Endothelial cell of umbilical vein (primary cell): Measurements from ENCODE around the gene ZNF768.

Experiments
- EZH2 ChIP-seq: IDR thresholded peaks from 2 replicates; pipeline ENCODE4 v1.6.1; 2012; ENCODE audit warnings: borderline replicate concordance, low read depth, mild to moderate bottlenecking, moderate library complexity, low read length, inconsistent platforms; ENCODE audit not compliant: severe bottlenecking
- GATA2 ChIP-seq: IDR thresholded peaks from 2 replicates; pipeline ENCODE4 v1.7.0; 2011; ENCODE audit warnings: low read depth, mild to moderate bottlenecking, moderate library complexity, mixed read lengths, low read length; ENCODE audit not compliant: insufficient read length, insufficient read depth
- JUN ChIP-seq: IDR thresholded peaks from 2 replicates; pipeline ENCODE4 v1.6.1; 2011; ENCODE audit warnings: borderline replicate concordance, low read depth; ENCODE audit not compliant: insufficient read length, insufficient read depth
- MYC ChIP-seq: IDR thresholded peaks from one replicate; pipeline ENCODE4 v1.6.1; 2011; ENCODE audit warnings: mild to moderate bottlenecking, low read depth, low read length
- POLR2A ChIP-seq: IDR thresholded peaks from 2 replicates; pipeline ENCODE4 v1.6.1; 2012; ENCODE audit warnings: low read depth, mild to moderate bottlenecking, control low read depth, low read length
- POLR2AphosphoS5 ChIP-seq: IDR thresholded peaks from 2 replicates; pipeline ENCODE4 v1.6.1; 2012; ENCODE audit warnings: low read depth, mild to moderate bottlenecking, control low read depth, low read length, moderate library complexity; ENCODE audit not compliant: insufficient read depth
- TF ChIP-seq, protein P1 (sequence below), 2 donors: IDR thresholded peaks; 1 replicate in 1 of 2; 2 replicates in 1 of 2; pipeline ENCODE4 v1.5.1; 2011; ENCODE audit warnings: low read length in 2 of 2, mild to moderate bottlenecking in 2 of 2, moderate library complexity in 2 of 2, control low read depth in 1 of 2, inconsistent platforms in 1 of 2, low read depth in 1 of 2; ENCODE audit not compliant: insufficient read depth in 1 of 2; ENCODE audit errors: extremely low read depth in 1 of 2

DNA sequence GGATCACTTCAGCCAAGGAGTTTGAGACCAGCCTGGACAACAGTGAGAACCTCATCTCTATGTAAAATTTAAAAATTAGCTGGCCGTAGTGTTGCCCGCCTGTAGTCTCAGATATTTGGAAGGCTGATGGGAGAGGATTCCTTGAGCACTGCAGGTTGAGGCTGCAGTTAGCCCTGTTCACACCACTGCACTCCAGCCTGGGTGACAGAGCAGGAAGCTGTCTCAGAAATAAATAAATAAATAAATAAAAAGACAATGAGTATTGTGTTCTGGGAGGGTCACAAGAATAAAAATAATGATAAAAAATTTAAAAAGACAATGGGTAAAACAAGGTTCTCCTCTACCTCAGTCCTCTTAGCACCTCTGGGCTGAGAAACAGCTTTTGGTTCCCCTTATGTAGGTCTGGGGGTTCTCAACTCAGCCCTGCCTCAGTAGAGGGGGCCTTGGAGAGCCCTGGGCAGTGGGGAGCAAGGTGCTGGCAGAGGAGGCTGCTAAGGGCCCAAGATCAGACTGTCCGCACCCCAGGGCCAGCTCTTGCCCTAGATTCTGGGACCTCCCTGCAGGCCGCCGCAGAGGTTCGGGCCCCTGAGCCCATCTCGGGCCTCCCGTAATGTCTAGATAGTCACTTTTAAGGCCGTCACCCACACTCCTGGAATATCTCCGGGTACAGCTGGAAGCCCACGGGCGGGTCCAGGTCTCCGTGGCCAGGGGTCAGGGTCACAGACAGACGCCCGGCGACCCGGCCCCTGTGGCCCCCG lies 28.4 kb upstream of the ZNF768 start:
- TF ChIP-seq EZH2 (no peak), POLR2A (no peak), MYC (no peak), POLR2AphosphoS5 (no peak), JUN (no peak), GATA2 (no peak)
- TF ChIP-seq, protein P1, sequence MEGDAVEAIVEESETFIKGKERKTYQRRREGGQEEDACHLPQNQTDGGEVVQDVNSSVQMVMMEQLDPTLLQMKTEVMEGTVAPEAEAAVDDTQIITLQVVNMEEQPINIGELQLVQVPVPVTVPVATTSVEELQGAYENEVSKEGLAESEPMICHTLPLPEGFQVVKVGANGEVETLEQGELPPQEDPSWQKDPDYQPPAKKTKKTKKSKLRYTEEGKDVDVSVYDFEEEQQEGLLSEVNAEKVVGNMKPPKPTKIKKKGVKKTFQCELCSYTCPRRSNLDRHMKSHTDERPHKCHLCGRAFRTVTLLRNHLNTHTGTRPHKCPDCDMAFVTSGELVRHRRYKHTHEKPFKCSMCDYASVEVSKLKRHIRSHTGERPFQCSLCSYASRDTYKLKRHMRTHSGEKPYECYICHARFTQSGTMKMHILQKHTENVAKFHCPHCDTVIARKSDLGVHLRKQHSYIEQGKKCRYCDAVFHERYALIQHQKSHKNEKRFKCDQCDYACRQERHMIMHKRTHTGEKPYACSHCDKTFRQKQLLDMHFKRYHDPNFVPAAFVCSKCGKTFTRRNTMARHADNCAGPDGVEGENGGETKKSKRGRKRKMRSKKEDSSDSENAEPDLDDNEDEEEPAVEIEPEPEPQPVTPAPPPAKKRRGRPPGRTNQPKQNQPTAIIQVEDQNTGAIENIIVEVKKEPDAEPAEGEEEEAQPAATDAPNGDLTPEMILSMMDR (IDR thresholded peaks at IDR 0.05; ENCODE audit: extremely low read depth in 1 of 2, insufficient read depth in 1 of 2, low read depth in 1 of 2, low read length in 2 of 2), result no peak
